MM.1S (cell line): ENCODE measurements around the gene ADPRS.

Source experiments
- EZH2 ChIP-seq: fragments of 300-600 bp; sonication (generic); optimal IDR thresholded peaks from 2 replicates; pipeline ENCODE3; 2017; ENCODE audit warnings: low read depth, mild to moderate bottlenecking, antibody characterized with exemption, low read length, mixed read lengths
- EZH2phosphoT487 ChIP-seq: fragments of 300-600 bp; sonication (generic); IDR thresholded peaks from 2 replicates; pipeline ENCODE4 v1.6.1; 2018; ENCODE audit warnings: antibody characterized with exemption, low read length
- TF ChIP-seq, protein P1 (sequence below): fragments of 300-600 bp; sonication (generic); IDR thresholded peaks from 2 replicates; pipeline ENCODE4 v1.5.1; 2016; ENCODE audit warnings: antibody characterized with exemption, low read length, mixed read lengths

DNA sequence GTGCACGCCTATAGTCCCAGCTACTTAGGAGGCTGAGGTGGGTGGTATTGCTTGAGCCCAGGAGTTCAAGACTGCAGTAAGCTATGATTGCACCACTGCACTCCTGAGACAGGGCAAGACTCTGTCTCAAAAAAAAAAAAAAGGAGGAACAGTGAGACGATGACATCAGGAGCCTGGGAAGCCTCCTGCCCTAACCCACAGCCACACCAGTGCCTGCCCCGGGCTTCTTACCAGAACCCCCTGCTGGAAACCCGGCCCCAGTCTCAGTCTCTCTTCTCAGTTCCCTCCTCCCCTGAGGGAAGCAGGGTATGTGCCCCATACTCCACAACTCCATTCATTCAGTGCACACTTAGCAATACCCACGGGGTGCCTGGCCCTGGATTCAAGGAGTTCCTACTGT is 27.2 kb downstream of the ADPRS start:
- TF ChIP-seq, protein P1, sequence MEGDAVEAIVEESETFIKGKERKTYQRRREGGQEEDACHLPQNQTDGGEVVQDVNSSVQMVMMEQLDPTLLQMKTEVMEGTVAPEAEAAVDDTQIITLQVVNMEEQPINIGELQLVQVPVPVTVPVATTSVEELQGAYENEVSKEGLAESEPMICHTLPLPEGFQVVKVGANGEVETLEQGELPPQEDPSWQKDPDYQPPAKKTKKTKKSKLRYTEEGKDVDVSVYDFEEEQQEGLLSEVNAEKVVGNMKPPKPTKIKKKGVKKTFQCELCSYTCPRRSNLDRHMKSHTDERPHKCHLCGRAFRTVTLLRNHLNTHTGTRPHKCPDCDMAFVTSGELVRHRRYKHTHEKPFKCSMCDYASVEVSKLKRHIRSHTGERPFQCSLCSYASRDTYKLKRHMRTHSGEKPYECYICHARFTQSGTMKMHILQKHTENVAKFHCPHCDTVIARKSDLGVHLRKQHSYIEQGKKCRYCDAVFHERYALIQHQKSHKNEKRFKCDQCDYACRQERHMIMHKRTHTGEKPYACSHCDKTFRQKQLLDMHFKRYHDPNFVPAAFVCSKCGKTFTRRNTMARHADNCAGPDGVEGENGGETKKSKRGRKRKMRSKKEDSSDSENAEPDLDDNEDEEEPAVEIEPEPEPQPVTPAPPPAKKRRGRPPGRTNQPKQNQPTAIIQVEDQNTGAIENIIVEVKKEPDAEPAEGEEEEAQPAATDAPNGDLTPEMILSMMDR = no peak
- TF ChIP-seq EZH2phosphoT487 (no peak), EZH2 (no peak)
